Gastrocnemius medialis (tissue), 4 donors: Measurements from ENCODE around the gene ANKRD63.

Source experiments
- POLR2A ChIP-seq, 2 donors: fragments of 450-650 bp; IDR thresholded peaks; one replicate each; pipeline ENCODE4 v1.6.1; 2017; ENCODE audit warnings: antibody characterized with exemption in 2 of 2, mild to moderate bottlenecking in 2 of 2, moderate library complexity in 2 of 2
- TF ChIP-seq, protein P1 (sequence below), 5 experiments: fragments of 450-650 bp in 3 of 5; fragments of 200-600 bp in 2 of 5; sonication (generic) in 2 of 5; IDR thresholded peaks in 4 of 5; conservative IDR thresholded peaks in 1 of 5; 1 replicate in 4 of 5; 2 replicates in 1 of 5; pipeline ENCODE4 v1.5.1; 2016 to 2019; ENCODE audit warnings: antibody characterized with exemption in 5 of 5, mild to moderate bottlenecking in 3 of 5, moderate library complexity in 3 of 5

DNA sequence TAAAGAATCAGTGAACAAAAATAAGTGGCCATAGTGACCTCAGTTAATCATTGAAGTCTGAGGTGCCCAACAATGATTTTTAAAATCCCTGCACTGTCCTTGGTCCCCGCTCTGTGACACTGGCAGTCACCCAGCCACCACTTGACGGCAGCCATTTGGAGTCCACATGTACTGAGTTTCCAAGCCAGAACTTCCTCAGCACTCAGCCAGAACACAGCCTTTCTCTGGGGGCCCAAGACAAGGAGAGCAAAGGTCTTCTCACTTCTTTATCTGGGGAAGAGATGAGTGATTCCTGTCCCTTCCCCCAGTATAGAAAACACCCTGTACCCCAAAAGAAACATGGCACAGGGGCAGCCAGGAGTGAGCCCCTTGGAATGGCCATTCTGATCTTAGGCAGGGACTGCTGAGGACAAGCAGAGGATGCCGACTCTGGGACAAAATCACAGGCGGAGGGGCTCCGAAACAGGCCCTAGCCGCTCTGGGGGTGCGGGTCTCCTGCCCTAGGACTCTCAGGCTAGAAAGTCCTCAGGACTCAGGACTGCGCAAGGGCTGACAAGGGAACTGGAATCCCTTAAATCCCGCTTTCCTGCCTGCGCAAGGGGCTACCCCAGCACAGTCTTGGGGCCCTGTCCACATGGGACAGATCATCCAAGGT, 31.3 kb downstream of the ANKRD63 start:
- TF ChIP-seq, protein P1, sequence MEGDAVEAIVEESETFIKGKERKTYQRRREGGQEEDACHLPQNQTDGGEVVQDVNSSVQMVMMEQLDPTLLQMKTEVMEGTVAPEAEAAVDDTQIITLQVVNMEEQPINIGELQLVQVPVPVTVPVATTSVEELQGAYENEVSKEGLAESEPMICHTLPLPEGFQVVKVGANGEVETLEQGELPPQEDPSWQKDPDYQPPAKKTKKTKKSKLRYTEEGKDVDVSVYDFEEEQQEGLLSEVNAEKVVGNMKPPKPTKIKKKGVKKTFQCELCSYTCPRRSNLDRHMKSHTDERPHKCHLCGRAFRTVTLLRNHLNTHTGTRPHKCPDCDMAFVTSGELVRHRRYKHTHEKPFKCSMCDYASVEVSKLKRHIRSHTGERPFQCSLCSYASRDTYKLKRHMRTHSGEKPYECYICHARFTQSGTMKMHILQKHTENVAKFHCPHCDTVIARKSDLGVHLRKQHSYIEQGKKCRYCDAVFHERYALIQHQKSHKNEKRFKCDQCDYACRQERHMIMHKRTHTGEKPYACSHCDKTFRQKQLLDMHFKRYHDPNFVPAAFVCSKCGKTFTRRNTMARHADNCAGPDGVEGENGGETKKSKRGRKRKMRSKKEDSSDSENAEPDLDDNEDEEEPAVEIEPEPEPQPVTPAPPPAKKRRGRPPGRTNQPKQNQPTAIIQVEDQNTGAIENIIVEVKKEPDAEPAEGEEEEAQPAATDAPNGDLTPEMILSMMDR (IDR thresholded peaks at IDR 0.05 in 4 of 5, conservative IDR thresholded peaks at IDR 0.05 in 1 of 5): no peak
- TF ChIP-seq POLR2A (IDR thresholded peaks at IDR 0.05): no peak
